IPS-20b (cell line): ENCODE data around the gene CBLB.

Source experiments
- H3K27ac ChIP-seq: one replicate; pipeline ENCODE4 v1.5.1; 2013; ENCODE audit warnings: low read length
- H3K27me3 ChIP-seq: 2 replicates; pipeline ENCODE4 v1.6.1; 2013; ENCODE audit warnings: mild to moderate bottlenecking, low read length, inconsistent platforms; ENCODE audit not compliant: insufficient read depth
- H3K36me3 ChIP-seq: 2 replicates; pipeline ENCODE4 v1.6.1; 2013; ENCODE audit warnings: low read depth, mild to moderate bottlenecking, inconsistent platforms, low read length, moderate library complexity; ENCODE audit not compliant: insufficient read depth
- H3K4me1 ChIP-seq: 2 replicates; pipeline ENCODE4 v1.6.1; 2013; ENCODE audit warnings: mild to moderate bottlenecking, control low read depth, inconsistent platforms, low read length, moderate library complexity; ENCODE audit not compliant: insufficient read depth
- H3K4me3 ChIP-seq: 2 replicates; pipeline ENCODE4 v1.5.1; 2013; ENCODE audit warnings: mild to moderate bottlenecking, low read length, inconsistent platforms
- H3K9ac ChIP-seq: 2 replicates; pipeline ENCODE4 v1.6.1; 2013; ENCODE audit warnings: low read depth, mild to moderate bottlenecking, inconsistent platforms, low read length, moderate library complexity
- H3K9me3 ChIP-seq: 2 replicates; pipeline ENCODE4 v1.6.1; 2013; ENCODE audit warnings: mild to moderate bottlenecking, low read depth, low read length, inconsistent platforms; ENCODE audit not compliant: insufficient read depth

The CBLB gene

GRCh38 chr3:105707009-105707408, 161.8 kb downstream of the CBLB start:
- H3K9ac ChIP-seq = no peak overlapping the region
- no peak overlapping the region for H3K4me3 ChIP-seq
- no peak overlapping the region for H3K27ac ChIP-seq
- H3K9me3 ChIP-seq = no peaks in the 10 kb centered on the region
- H3K4me1 ChIP-seq = no peaks in the 10 kb centered on the region
- H3K36me3 ChIP-seq = peaks cover 20% of the 10 kb centered on the region; the same call in 1 of the 2 replicates
- H3K27me3 ChIP-seq = no peaks in the 10 kb centered on the region

DNA sequence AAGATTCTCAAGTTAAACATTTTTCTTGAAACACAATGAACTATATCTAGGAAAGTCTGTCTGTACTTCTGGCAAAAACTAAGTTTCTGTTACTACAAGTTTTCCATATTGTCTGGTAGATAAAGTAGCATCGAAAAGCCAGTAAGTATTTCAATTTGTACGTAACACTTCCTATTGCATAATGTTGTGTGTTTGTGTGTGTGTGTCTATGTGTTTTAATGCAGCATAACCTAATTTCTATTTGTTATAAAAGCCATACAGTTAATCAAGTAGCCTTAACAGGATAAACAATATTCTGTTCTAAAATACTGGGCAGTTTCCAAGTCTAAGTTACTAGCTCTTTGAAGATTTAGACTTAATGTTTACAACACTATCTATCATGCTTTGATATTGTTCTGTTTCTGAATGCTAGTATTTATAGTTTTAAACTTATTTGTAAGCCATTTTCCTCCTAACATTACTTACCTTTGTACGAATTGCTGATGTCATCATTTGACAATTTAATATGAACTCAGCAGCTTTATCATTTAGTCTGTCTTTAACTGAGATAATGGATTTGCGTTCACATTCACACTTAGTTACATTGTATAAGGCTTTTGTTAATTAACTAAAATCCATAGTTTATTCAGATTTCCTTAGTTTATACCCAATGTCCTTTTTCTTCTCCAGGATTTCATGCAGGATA, 163.9 kb downstream of the CBLB start:
- H3K27ac ChIP-seq = no peak overlapping the region
- H3K4me1 ChIP-seq = no peaks in the 10 kb centered on the region
- no peak overlapping the region for H3K9ac ChIP-seq
- no peaks in the 10 kb centered on the region for H3K9me3 ChIP-seq
- no peaks in the 10 kb centered on the region for H3K27me3 ChIP-seq
- H3K36me3 ChIP-seq = peaks cover 31% of the 10 kb centered on the region; the same call in 1 of the 2 replicates
- H3K4me3 ChIP-seq = no peak overlapping the region

GRCh38 chr3:105700575-105700974, 168.2 kb downstream of the CBLB start:
- no peak overlapping the region for H3K9ac ChIP-seq
- no peaks in the 10 kb centered on the region; the same call in 1 of the 2 replicates for H3K4me1 ChIP-seq
- no peak overlapping the region for H3K4me3 ChIP-seq
- no peak overlapping the region for H3K27ac ChIP-seq
- H3K9me3 ChIP-seq = no peaks in the 10 kb centered on the region
- no peaks in the 10 kb centered on the region for H3K27me3 ChIP-seq
- H3K36me3 ChIP-seq = peaks cover 31% of the 10 kb centered on the region; the same call in 1 of the 2 replicates

GRCh38 chr3:105691633-105692032, 177.2 kb downstream of the CBLB start:
- Histone ChIP-seq H3K27ac (no peak overlapping the region), H3K9me3 (no peaks in the 10 kb centered on the region), H3K36me3 (peaks cover 26% of the 10 kb centered on the region; the same call in 1 of the 2 replicates), H3K4me1 (no peaks in the 10 kb centered on the region), H3K9ac (no peak overlapping the region), H3K27me3 (no peaks in the 10 kb centered on the region), H3K4me3 (no peak overlapping the region)

DNA sequence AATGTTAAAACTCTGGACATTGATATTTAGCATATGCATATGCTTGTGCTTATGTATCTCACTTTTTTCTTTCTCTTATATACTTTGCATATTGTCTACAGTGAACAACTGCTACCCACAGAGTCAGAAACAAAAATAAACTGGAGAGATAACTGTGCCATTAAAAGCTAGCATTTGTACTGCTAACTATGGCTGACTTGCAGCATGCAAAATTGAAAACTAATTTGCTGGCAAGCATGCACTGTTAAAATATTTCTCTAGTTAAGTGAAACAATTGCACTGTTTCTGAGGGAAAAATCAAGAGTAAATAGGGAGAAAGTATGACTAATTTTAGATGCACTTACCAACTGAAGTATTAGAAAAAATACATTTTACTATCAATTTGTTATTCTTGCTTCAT, 177.8 kb downstream of the CBLB start:
- peaks cover 26% of the 10 kb centered on the region; the same call in 1 of the 2 replicates for H3K36me3 ChIP-seq
- H3K4me1 ChIP-seq = no peaks in the 10 kb centered on the region
- H3K9me3 ChIP-seq = no peaks in the 10 kb centered on the region
- H3K4me3 ChIP-seq = no peak overlapping the region
- H3K9ac ChIP-seq = no peak overlapping the region
- no peak overlapping the region for H3K27ac ChIP-seq
- no peaks in the 10 kb centered on the region for H3K27me3 ChIP-seq

DNA sequence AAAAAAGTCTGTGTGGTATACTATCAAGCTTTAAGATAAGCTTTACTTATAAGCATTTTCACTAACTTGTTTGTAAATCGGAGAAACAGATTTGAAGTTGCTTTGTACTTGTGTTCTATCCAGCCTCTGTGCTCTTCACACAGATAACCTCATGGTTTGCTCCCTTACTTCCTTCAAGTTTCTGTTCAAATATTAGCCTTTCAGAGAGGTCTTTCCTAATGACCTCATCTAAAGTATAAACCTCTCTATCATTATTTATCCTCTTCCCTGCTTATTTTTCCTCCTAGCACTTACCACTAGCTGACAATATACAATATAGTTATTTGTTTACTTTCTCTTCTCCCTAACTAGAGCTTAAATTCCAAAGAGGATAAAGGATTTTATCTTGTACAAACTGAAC, 180.0 kb downstream of the CBLB start:
- Histone ChIP-seq H3K36me3 (peaks cover 32% of the 10 kb centered on the region; the same call in 1 of the 2 replicates), H3K27me3 (no peaks in the 10 kb centered on the region), H3K9me3 (no peaks in the 10 kb centered on the region), H3K4me3 (no peak overlapping the region), H3K4me1 (no peaks in the 10 kb centered on the region), H3K9ac (no peak overlapping the region), H3K27ac (no peak overlapping the region)

DNA sequence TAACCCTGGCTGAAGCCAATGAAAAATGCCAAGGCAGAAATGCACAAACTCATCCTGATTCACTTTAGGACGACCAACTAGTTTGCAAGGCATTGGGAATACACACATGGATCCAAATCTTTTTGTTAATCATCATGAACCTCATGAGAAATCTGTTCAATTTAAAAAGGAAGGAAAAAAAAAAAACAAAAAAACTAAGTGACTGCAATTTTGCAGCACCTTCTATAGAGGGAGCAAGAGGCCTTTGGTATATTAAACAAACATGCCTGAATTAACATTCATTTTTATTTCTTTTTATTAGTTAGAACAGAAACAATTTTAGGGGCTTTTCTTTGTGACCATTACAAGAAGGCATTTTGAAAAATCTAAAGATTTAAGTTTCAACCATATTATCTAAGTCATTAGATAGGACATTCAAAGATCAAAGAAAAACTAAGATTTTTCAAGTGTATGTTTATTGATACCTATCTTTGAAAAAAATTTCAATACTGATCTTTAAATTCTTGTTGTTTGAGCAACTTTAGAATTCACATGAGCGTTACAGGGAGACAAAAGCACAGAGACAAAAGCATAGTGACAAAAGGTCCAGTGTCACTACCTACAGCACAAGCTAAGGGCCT, 182.4 kb downstream of the CBLB start:
- Histone ChIP-seq H3K27ac (no peak overlapping the region), H3K4me1 (no peaks in the 10 kb centered on the region), H3K4me3 (no peak overlapping the region), H3K36me3 (peaks cover 15% of the 10 kb centered on the region), H3K27me3 (no peaks in the 10 kb centered on the region), H3K9me3 (no peaks in the 10 kb centered on the region), H3K9ac (no peak overlapping the region)

- H3K27ac ChIP-seq = no peak overlapping the region
- H3K4me1 ChIP-seq = no peaks in the 10 kb centered on the region
- no peaks in the 10 kb centered on the region for H3K27me3 ChIP-seq
- no peak overlapping the region for H3K4me3 ChIP-seq
- H3K36me3 ChIP-seq = peaks cover 45% of the 10 kb centered on the region
- no peaks in the 10 kb centered on the region for H3K9me3 ChIP-seq
- H3K9ac ChIP-seq = no peak overlapping the region
Observed at GRCh38 chr3:105679951-105680350, 188.9 kb downstream of the CBLB start.

GRCh38 chr3:105678017-105678416, 190.8 kb downstream of the CBLB start:
- H3K4me1 ChIP-seq = no peaks in the 10 kb centered on the region
- peaks cover 51% of the 10 kb centered on the region for H3K36me3 ChIP-seq
- no peak overlapping the region for H3K27ac ChIP-seq

DNA sequence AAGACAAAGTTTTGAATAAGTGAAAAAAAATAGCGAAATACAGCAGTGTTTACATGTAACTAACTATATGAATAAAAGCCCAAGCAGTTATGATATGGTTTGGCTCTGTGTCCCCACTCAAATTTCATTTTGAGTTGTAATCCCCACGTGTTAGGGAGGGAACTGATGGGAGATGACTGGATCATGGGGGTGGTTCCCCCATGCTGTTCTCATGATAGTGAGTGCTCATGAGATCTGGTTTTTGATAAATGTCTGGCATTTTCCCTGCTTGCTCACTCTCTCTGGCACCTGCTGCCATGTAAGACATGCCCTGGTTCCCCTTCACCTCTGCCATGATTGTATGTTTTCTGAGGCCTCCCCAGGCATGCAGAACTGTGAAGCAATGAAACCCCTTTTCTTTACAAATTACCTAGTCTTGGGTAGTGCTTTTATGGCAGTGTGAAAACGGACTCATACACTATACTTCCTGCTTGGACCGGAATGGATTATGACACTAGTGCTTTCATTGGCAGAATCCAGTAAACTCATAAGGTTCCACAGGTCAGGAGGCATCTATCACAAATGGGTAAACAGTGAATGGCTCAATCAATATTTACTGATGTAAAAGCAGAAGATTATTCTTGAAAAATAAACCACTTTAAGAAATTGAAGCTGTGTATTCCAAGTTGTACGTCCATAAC, 192.1 kb downstream of the CBLB start:
- H3K4me3 ChIP-seq = no peak overlapping the region
- H3K4me1 ChIP-seq = no peaks in the 10 kb centered on the region
- no peak overlapping the region for H3K9ac ChIP-seq
- no peak overlapping the region for H3K27ac ChIP-seq
- no peaks in the 10 kb centered on the region for H3K9me3 ChIP-seq
- peaks cover 48% of the 10 kb centered on the region for H3K36me3 ChIP-seq
- H3K27me3 ChIP-seq = no peaks in the 10 kb centered on the region

More at GRCh38 chr3:105678017-105678416, 190.8 kb downstream of the CBLB start:
- no peak overlapping the region for H3K4me3 ChIP-seq
- H3K9ac ChIP-seq = no peak overlapping the region
- H3K27me3 ChIP-seq = no peaks in the 10 kb centered on the region
- H3K9me3 ChIP-seq = no peaks in the 10 kb centered on the region

GRCh38 chr3:105674437-105675065, 194.3 kb downstream of the CBLB start:
- H3K27me3 ChIP-seq = no peaks in the 10 kb centered on the region
- H3K9ac ChIP-seq = no peak overlapping the region
- H3K9me3 ChIP-seq = no peaks in the 10 kb centered on the region
- H3K27ac ChIP-seq = no peak overlapping the region
- H3K4me3 ChIP-seq = no peak overlapping the region
- peaks cover 30% of the 10 kb centered on the region for H3K36me3 ChIP-seq
- no peaks in the 10 kb centered on the region for H3K4me1 ChIP-seq
